ENCODE results near the gene CDH13. TPM values are rescaled to one million over a fixed set of nuclear protein-coding genes. Genes with fewer than 3 reads are reported as not detected.

The CDH13 gene
- total RNA-seq, 1 donor from 2014 or later = 46.4 TPM

DNA sequence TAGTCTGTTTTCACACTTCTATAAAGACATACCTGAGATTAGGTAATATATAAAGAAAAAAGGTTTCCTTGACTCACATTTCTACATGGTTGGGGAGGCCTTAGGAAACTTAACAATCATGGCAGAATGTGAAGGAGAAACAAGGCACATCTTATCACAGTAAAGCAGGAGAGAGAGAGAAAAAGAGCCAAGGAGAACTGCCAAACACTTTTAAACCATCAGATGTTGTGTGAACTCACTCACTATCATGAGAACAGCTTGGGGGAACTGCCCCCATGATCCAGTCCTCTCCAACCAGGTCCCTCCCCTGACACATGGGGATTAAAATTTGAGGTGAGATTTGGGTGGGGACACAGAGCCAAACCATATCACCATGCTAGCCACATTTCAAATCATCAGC, 547.9 kb downstream of the CDH13 start:
- Mint-ChIP-seq H3K27ac (no peak overlapping the region), H3K4me3 (no peak overlapping the region), H3K4me1 (ENCODE audit: unreplicated experiment) (no peaks in the 10 kb centered on the region), H3K9me3 (no peaks in the 10 kb centered on the region), H3K36me3 (no peaks in the 10 kb centered on the region), H3K27me3 (no peaks in the 10 kb centered on the region)
- TF ChIP-seq, protein P1, sequence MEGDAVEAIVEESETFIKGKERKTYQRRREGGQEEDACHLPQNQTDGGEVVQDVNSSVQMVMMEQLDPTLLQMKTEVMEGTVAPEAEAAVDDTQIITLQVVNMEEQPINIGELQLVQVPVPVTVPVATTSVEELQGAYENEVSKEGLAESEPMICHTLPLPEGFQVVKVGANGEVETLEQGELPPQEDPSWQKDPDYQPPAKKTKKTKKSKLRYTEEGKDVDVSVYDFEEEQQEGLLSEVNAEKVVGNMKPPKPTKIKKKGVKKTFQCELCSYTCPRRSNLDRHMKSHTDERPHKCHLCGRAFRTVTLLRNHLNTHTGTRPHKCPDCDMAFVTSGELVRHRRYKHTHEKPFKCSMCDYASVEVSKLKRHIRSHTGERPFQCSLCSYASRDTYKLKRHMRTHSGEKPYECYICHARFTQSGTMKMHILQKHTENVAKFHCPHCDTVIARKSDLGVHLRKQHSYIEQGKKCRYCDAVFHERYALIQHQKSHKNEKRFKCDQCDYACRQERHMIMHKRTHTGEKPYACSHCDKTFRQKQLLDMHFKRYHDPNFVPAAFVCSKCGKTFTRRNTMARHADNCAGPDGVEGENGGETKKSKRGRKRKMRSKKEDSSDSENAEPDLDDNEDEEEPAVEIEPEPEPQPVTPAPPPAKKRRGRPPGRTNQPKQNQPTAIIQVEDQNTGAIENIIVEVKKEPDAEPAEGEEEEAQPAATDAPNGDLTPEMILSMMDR (conservative IDR thresholded peaks at IDR 0.05) = no peak
- DNase-seq (ENCODE audit: extremely low spot score, unreplicated experiment) = no peak

DNA sequence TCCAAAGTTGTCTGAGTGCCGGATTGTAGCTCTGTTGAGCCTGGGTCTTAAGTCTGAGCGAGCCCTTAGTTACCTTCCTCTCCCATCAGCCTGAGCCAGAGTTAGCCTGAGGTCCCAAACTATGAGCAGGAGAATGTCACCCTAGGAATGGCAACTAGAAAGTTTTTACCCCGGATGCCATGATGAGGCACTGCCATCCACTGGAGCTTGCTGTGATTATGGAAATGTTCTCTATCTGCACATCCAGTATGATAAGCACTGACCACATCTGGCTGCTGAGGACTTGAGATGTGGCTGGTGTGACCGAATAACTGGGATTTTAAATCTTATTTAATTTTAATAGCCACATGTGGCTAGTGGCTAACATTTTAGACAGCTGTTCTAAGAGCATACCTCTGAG, 550.0 kb downstream of the CDH13 start:
- no peak overlapping the region for H3K4me3 Mint-ChIP-seq
- no peak for DNase-seq (ENCODE audit: extremely low spot score, unreplicated experiment)
- H3K27me3 Mint-ChIP-seq = no peaks in the 10 kb centered on the region
- TF ChIP-seq, protein P1 (conservative IDR thresholded peaks at IDR 0.05) = no peak
- H3K36me3 Mint-ChIP-seq = no peaks in the 10 kb centered on the region
- no peaks in the 10 kb centered on the region for H3K9me3 Mint-ChIP-seq
- no peaks in the 10 kb centered on the region for H3K4me1 Mint-ChIP-seq (ENCODE audit: unreplicated experiment)
- H3K27ac Mint-ChIP-seq = no peak overlapping the region

DNA sequence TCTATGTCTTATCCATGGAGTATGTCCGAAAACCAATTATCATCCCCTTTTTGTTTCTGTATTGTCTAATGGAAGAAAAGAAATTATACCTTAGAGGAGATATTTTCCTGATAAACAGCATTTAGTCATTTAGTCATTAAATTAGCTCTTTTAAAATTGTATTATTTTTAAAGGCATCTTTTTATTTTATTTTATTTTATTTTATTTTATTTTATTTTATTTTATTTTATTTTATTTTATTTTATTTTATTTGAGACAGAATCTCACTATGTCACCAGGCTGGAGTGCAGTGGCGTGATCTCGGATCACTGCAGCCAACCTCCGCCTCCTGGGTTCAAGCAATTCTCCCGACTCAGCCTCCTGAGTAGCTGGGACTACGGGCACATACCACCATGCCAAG, 559.1 kb downstream of the CDH13 start:
- H3K9me3 Mint-ChIP-seq = no peaks in the 10 kb centered on the region
- H3K4me3 Mint-ChIP-seq = no peak overlapping the region
- TF ChIP-seq, protein P1 (conservative IDR thresholded peaks at IDR 0.05) = no peak
- no peaks in the 10 kb centered on the region for H3K36me3 Mint-ChIP-seq
- peaks cover 6% of the 10 kb centered on the region for H3K27me3 Mint-ChIP-seq
- no peaks in the 10 kb centered on the region for H3K4me1 Mint-ChIP-seq (ENCODE audit: unreplicated experiment)
- H3K27ac Mint-ChIP-seq = no peak overlapping the region
- no peak for DNase-seq (ENCODE audit: extremely low spot score, unreplicated experiment)

DNA sequence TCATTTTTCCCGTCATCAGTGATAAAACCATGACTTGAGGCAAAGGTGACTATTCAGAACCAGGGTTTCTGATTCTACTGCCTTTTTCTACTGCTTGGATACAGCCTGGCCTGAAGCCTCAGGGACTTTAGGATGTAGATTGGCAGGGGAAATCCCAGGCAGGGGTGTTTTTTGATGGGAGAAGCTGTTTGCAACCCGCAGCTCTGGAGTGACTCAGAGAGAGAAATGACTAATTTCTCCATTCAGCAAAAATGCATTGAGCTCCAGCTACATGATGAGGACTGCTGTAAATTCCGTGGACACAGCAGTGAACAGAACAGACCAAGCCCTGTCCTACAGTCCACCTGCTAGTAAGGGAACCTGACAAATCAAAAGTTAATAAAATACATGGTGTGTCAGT, 560.6 kb downstream of the CDH13 start:
- Mint-ChIP-seq H3K9me3 (no peaks in the 10 kb centered on the region), H3K27me3 (peaks cover 15% of the 10 kb centered on the region), H3K4me3 (no peak overlapping the region), H3K4me1 (ENCODE audit: unreplicated experiment) (no peaks in the 10 kb centered on the region), H3K36me3 (no peaks in the 10 kb centered on the region), H3K27ac (no peak overlapping the region)
- no peak for DNase-seq (ENCODE audit: extremely low spot score, unreplicated experiment)
- TF ChIP-seq, protein P1 (conservative IDR thresholded peaks at IDR 0.05) = no peak

DNA sequence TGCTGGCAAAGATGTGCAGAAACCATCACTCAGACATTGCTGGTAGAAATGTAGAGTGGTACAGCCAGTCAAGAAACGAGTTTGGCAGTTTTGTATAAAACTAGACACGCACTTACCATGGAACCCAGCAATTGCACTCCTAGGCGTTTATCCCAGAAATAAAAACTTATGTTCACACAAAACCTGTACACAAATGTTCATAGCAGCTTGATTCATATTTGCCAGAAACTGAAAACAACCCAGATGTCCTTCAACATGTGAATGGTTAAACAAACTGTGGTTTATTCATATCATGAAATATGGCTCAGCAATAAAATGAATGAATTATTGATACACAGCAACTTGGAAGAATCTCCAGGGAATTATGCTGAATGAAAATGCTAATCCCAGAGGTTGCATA, 570.0 kb downstream of the CDH13 start:
- Mint-ChIP-seq H3K27me3 (peaks cover 31% of the 10 kb centered on the region), H3K4me3 (no peak overlapping the region), H3K4me1 (ENCODE audit: unreplicated experiment) (no peaks in the 10 kb centered on the region)

More for the DNA sequence above, 570.0 kb downstream of the CDH13 start:
- no peaks in the 10 kb centered on the region for H3K36me3 Mint-ChIP-seq
- no peaks in the 10 kb centered on the region for H3K9me3 Mint-ChIP-seq
- DNase-seq (ENCODE audit: extremely low spot score, unreplicated experiment) = no peak
- H3K27ac Mint-ChIP-seq = no peak overlapping the region
- TF ChIP-seq, protein P1 (conservative IDR thresholded peaks at IDR 0.05) = no peak
